ENCODE measurements around the gene VDR.
"Not testable (repeated sequence)": the region's sequence is repeated elsewhere in the genome, so short reads cannot be mapped to it uniquely, and the experiment has no call there.

VDR gene

GRCh38 chr12:47823422-47824086 lies 81.2 kb downstream of the VDR start:
- no peak for DNase-seq

GRCh38 chr12:47822863-47823262 lies 81.9 kb downstream of the VDR start:
- no peak for DNase-seq

GRCh38 chr12:47822401-47822800 lies 82.4 kb downstream of the VDR start:
- no peak for DNase-seq

- DNase-seq = no peak
Observed at GRCh38 chr12:47821346-47821706, 83.5 kb downstream of the VDR start.

- DNase-seq = peak; percentile 99
Observed at GRCh38 chr12:47820631-47821345, 84.0 kb downstream of the VDR start.

GRCh38 chr12:47819896-47820630 lies 84.7 kb downstream of the VDR start, which contains the start of gene HDAC7:
Gene HDAC7 (minus strand): TSS chr12:47819903. CDS start chr12:47819785, 118 bp downstream.
- peak; percentile 90 for DNase-seq

- no peak for DNase-seq
Observed at GRCh38 chr12:47819138-47819895, 85.5 kb downstream of the VDR start.

- no peak for DNase-seq
Observed at GRCh38 chr12:47818467-47819137, 86.2 kb downstream of the VDR start.

- DNase-seq = no peak
Observed at GRCh38 chr12:47818007-47818376, 86.8 kb downstream of the VDR start.

GRCh38 chr12:47817272-47818006 lies 87.4 kb downstream of the VDR start:
- no peak for DNase-seq

GRCh38 chr12:47816403-47817271 lies 88.2 kb downstream of the VDR start:
- DNase-seq = no peak

- DNase-seq = not testable (repeated sequence)
Observed at GRCh38 chr12:47815447-47815846, 89.3 kb downstream of the VDR start.

- no peak for DNase-seq
Observed at GRCh38 chr12:47814539-47815170, 90.1 kb downstream of the VDR start.

- no peak for DNase-seq
Observed at GRCh38 chr12:47813511-47814196, 91.1 kb downstream of the VDR start.

GRCh38 chr12:47812797-47813510 lies 91.8 kb downstream of the VDR start:
- peak; percentile 94 for DNase-seq

GRCh38 chr12:47811581-47812484 lies 93.0 kb downstream of the VDR start:
- peak; percentile 81 for DNase-seq

- no peak for DNase-seq
Observed at GRCh38 chr12:47811072-47811396, 93.8 kb downstream of the VDR start.

GRCh38 chr12:47809518-47809917 lies 95.3 kb downstream of the VDR start:
- DNase-seq = not testable (repeated sequence)

Data from fibroblast of upper back skin (primary cell).